ENCODE results near the gene HOXC13.

GRCh38 chr12:53931844-53932581 is 6.6 kb upstream of the HOXC13 start:
- TF ChIP-seq, protein P1, sequence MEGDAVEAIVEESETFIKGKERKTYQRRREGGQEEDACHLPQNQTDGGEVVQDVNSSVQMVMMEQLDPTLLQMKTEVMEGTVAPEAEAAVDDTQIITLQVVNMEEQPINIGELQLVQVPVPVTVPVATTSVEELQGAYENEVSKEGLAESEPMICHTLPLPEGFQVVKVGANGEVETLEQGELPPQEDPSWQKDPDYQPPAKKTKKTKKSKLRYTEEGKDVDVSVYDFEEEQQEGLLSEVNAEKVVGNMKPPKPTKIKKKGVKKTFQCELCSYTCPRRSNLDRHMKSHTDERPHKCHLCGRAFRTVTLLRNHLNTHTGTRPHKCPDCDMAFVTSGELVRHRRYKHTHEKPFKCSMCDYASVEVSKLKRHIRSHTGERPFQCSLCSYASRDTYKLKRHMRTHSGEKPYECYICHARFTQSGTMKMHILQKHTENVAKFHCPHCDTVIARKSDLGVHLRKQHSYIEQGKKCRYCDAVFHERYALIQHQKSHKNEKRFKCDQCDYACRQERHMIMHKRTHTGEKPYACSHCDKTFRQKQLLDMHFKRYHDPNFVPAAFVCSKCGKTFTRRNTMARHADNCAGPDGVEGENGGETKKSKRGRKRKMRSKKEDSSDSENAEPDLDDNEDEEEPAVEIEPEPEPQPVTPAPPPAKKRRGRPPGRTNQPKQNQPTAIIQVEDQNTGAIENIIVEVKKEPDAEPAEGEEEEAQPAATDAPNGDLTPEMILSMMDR (IDR thresholded peaks at IDR 0.05; ENCODE audit: low read depth, low read length, poor library complexity, severe bottlenecking), result no peak
- TF ChIP-seq EZH2phosphoT487 (IDR thresholded peaks at IDR 0.05; ENCODE audit: borderline replicate concordance, low read length), result no peak

Data from DOHH2 (cell line).